ENCODE data around the gene PEAK3. TPM values are rescaled to one million over a fixed set of nuclear protein-coding genes. Genes with fewer than 3 reads are reported as not detected.

The PEAK3 gene
- total RNA-seq, 3 donors from 2014 or later = 1.8 TPM; not detected in 2

DNA sequence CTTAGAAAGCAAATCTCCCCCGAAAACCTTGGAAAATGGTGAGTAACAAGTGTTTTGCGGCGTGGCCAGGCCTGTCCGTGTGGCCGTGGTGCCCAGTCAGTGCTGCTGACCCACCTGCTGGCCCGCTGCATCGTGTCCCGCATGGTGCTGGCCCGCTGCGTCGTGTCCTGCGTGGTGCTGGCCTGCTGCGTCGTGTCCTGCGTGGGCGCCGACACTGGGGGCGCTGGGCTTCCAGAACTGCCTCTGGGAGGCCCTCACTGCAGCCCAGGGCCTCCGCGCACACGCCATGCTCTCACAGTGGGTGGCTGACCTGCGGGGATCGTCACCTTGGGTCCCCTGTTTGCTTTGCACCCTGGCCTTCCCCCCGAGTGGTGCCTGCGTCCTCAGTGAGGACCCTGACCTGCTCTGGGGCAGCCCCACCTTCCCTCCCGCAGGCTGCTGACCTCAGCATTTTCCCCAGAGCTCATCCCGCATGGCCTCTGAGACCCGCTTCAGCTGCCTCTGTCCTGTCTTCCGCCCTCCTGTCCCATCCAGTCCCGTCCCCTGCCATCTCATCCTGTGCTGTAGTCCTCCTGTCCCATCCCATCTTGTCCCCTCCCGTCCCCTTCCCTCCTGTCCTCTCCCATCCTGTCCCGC is 56.4 kb downstream of the PEAK3 start:
- TF ChIP-seq CTCF (IDR thresholded peaks at IDR 0.05) = no peak
- TF ChIP-seq POLR2A (IDR thresholded peaks at IDR 0.05) = no peak
- TF ChIP-seq POLR2AphosphoS5 (IDR thresholded peaks at IDR 0.05) = no peak
- no peaks in the 10 kb centered on the region for H3K4me1 ChIP-seq
- H3K27me3 ChIP-seq = no peaks in the 10 kb centered on the region
- H3K4me3 ChIP-seq = no peak overlapping the region
- intact Hi-C loops (cut with DNase I; ENCODE audit: low total_unique reads) = no loop called here
- no peaks in the 10 kb centered on the region for H3K9me3 ChIP-seq
- H3K36me3 ChIP-seq = no peaks in the 10 kb centered on the region
- H3K27ac ChIP-seq = no peak overlapping the region
- no peak for DNase-seq (ENCODE audit: low spot score in 2 of 2)

DNA sequence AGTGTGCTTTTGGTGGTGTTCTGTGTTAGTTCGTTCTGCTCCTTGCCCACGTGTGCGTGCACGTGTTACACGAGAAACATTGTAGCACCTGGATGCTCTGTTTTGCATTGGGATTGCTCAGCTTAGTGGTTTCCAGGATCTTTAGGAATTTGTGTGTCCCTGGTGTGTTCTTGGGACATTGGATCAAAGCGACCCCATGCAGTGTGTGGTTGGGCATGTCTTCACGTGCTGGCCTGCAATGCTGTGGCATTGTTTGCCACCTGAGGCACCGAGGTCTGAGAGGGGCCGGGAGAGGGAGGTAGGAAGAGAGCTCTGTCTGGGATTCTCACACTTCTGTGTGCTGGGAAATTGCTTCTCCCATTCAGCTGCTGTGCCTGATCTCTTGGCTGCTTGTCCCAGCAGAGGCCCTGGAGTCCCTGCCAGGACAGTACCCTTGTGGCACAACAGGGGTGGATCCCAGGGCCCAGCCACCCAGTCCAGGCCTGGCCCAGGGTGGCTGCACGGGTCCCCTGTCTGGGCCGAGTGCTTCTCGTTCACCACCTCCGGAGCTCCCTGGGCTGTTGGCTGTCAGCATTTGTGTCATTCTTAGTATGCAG is 57.1 kb downstream of the PEAK3 start:
- DNase-seq (ENCODE audit: low spot score in 2 of 2) = no peak
- intact Hi-C loops (cut with DNase I; ENCODE audit: low total_unique reads) = no loop called here
- TF ChIP-seq POLR2AphosphoS5 (IDR thresholded peaks at IDR 0.05) = no peak
- TF ChIP-seq CTCF (IDR thresholded peaks at IDR 0.05) = no peak
- TF ChIP-seq POLR2A (IDR thresholded peaks at IDR 0.05) = no peak
- H3K9me3 ChIP-seq = no peaks in the 10 kb centered on the region
- no peaks in the 10 kb centered on the region for H3K36me3 ChIP-seq
- H3K27ac ChIP-seq = no peak overlapping the region
- no peak overlapping the region for H3K4me3 ChIP-seq
- H3K4me1 ChIP-seq = no peaks in the 10 kb centered on the region
- H3K27me3 ChIP-seq = no peaks in the 10 kb centered on the region

Other genes with a start within 250 kb of the PEAK3 start
- gene MKNK2, start 230.9 kb downstream of the PEAK3 start, total RNA-seq = 100 to 1,000 TPM in 1 of 3 donors, 10 to 100 TPM in 2; 94.7 to 170 (median 97.0) TPM
- gene MOB3A, start 185.8 kb downstream of the PEAK3 start, total RNA-seq = 10 to 100 TPM; 18.3 to 45.8 (median 29.2) TPM
- 10 to 100 TPM in 1 of 3 donors, 1 to 10 TPM in 2; 3.6 to 12.8 (median 3.7) TPM for gene IZUMO4, start 185.3 kb downstream of the PEAK3 start, total RNA-seq
- gene AP3D1, start 130.6 kb downstream of the PEAK3 start, total RNA-seq = 10 to 100 TPM; 53.6 to 68.5 (median 54.0) TPM
- 10 to 100 TPM in 1 of 3 donors, 1 to 10 TPM in 2; 7.7 to 10.2 (median 8.0) TPM for gene DOT1L, start 118.2 kb downstream of the PEAK3 start, total RNA-seq
- 10 to 100 TPM; 44.6 to 52.8 (median 47.4) TPM for gene PLEKHJ1, start 45.8 kb downstream of the PEAK3 start, total RNA-seq
- 10 to 100 TPM; 32.6 to 38.0 (median 33.3) TPM for gene SF3A2, start 45.4 kb downstream of the PEAK3 start, total RNA-seq
- 1 to 10 TPM in 2 of 3 donors, not detected in 1; 2.5 to 3.9 TPM for gene AMH, start 32.9 kb downstream of the PEAK3 start, total RNA-seq
- gene JSRP1, start 25.8 kb downstream of the PEAK3 start, total RNA-seq = 1 to 10 TPM in 2 of 3 donors, not detected in 1; 1.0 to 2.3 TPM
- under 1 TPM in 2 of 3 donors, not detected in 1; 0.16 to 0.33 TPM for gene LINGO3, start 26.0 kb upstream of the PEAK3 start, total RNA-seq
- 100 to 1,000 TPM in 2 of 3 donors, 10 to 100 TPM in 1; 95.1 to 188 (median 125) TPM for gene LSM7, start 46.4 kb upstream of the PEAK3 start, total RNA-seq
- 10 to 100 TPM; 23.5 to 61.2 (median 49.8) TPM for gene SPPL2B, start 46.5 kb upstream of the PEAK3 start, total RNA-seq
- gene TMPRSS9, start 78.1 kb upstream of the PEAK3 start, total RNA-seq = under 1 TPM in 1 of 3 donors, not detected in 2; under 0.01 TPM
- gene TIMM13, start 145.4 kb upstream of the PEAK3 start, total RNA-seq = 10 to 100 TPM; 27.7 to 34.4 (median 28.1) TPM
- 10 to 100 TPM; 13.1 to 25.2 (median 15.7) TPM for gene LMNB2, start 174.8 kb upstream of the PEAK3 start, total RNA-seq
- 100 to 1,000 TPM; 136 to 301 (median 172) TPM for gene GADD45B, start 194.0 kb upstream of the PEAK3 start, total RNA-seq

All from breast epithelium (tissue), 4 donors.